Transverse colon (tissue), 4 donors: ENCODE results near the gene DICER1. TPM values are rescaled to one million over a fixed set of nuclear protein-coding genes. Genes with fewer than 3 reads are reported as not detected.

Source experiments
- DNase-seq: peaks from one replicate; pipeline ENCODE4 v3.0.0-alpha.2; 2019
- H3K27ac ChIP-seq, 4 donors: fragments of 200-600 bp; sonication (generic); 2 replicates each; pipeline ENCODE4 v1.5.1; 2016 to 2018; ENCODE audit warnings: inconsistent platforms in 4 of 4
- H3K27me3 ChIP-seq: fragments of 200-600 bp; sonication (generic); 2 replicates; pipeline ENCODE4 v1.5.1; 2017; ENCODE audit warnings: inconsistent platforms
- H3K36me3 ChIP-seq, 4 donors: fragments of 200-600 bp; sonication (generic); 2 replicates each; pipeline ENCODE4 v1.5.1; 2017 to 2019; ENCODE audit warnings: inconsistent platforms in 4 of 4
- H3K4me1 ChIP-seq, 4 donors: fragments of 200-600 bp; sonication (generic); 2 replicates each; pipeline ENCODE4 v1.5.1; 2017 to 2020; ENCODE audit warnings: inconsistent platforms in 4 of 4
- H3K4me3 ChIP-seq, 4 donors: fragments of 200-600 bp; sonication (generic); 1 replicate in 1 of 4; 2 replicates in 3 of 4; pipeline versions ENCODE4 v1.5.1 to v1.6.1; 2017 to 2019; ENCODE audit warnings: inconsistent platforms in 4 of 4
- H3K9me3 ChIP-seq, 2 donors: fragments of 200-600 bp; sonication (generic); 2 replicates each; pipeline ENCODE4 v1.5.1; 2017 to 2019; ENCODE audit warnings: inconsistent platforms in 2 of 2
- CTCF ChIP-seq, 5 experiments: fragments of 200-600 bp in 3 of 5; fragments of 450-650 bp in 2 of 5; sonication (generic) in 3 of 5; IDR thresholded peaks; 1 replicate in 2 of 5; 2 replicates in 3 of 5; pipeline ENCODE4 v1.5.1; 2016 to 2017; ENCODE audit warnings: antibody characterized with exemption in 5 of 5, inconsistent platforms in 3 of 5, mild to moderate bottlenecking in 2 of 5, moderate library complexity in 1 of 5
- EP300 ChIP-seq: sonication (generic); formaldehyde crosslinking; IDR thresholded peaks from one replicate; pipeline ENCODE4 v1.6.1; 2017; ENCODE audit warnings: antibody characterized with exemption, low read depth
- POLR2A ChIP-seq: fragments of 450-650 bp; IDR thresholded peaks from one replicate; pipeline ENCODE4 v1.6.1; 2016; ENCODE audit warnings: antibody characterized with exemption, mild to moderate bottlenecking, moderate library complexity
- POLR2AphosphoS5 ChIP-seq, 3 donors: sonication (generic); formaldehyde crosslinking; IDR thresholded peaks; one replicate each; pipeline ENCODE4 v1.6.1; 2016; ENCODE audit warnings: antibody characterized with exemption in 3 of 3
- WGBS, 2 donors: methylation state at CpG; one replicate each; pipeline ENCODE4 v1.1.5; 2018; ENCODE audit warnings: low coverage in 1 of 2; 5-methylcytosine and 5-hydroxymethylcytosine counted together
- in situ Hi-C, 4 donors: fragments of 200-750 bp; cut with MboI; loops; one replicate each; pipeline versions ENCODE4 v1.15.0 to v1.15.1; 2017; ENCODE audit warnings: low sequenced_read_pairs in 3 of 4, low pct_ligation_motif_present in 1 of 4, low pct_unique_long_range_greater_than_20kb in 1 of 4
- intact Hi-C: fragments of 100-400 bp; cut with DNase I; formaldehyde crosslinking; loops from one replicate; pipeline ENCODE4 v1.15.1; 2023; ENCODE audit warnings: low total_unique reads
- total RNA-seq, 4 donors: library from RNA; depleted of rRNA; stranded (reverse); fragments of >200 nt; gene quantifications; one replicate each; pipeline ENCODE4 v1.1.0, GENCODE V29; 2016

The DICER1 gene
- total RNA-seq, 4 donors from 2014 or later = 45.6 to 102 (median 71.4) TPM

GRCh38 chr14:95071649-95072280 is 85.6 kb downstream of the DICER1 start:
- intact Hi-C loops = no loop called here
- in situ Hi-C loops = no loop called here
- H3K4me3 ChIP-seq = no peak overlapping the region
- no peaks in the 10 kb centered on the region for H3K9me3 ChIP-seq
- TF ChIP-seq CTCF (IDR thresholded peaks at IDR 0.05) = no peak
- TF ChIP-seq POLR2AphosphoS5 (IDR thresholded peaks at IDR 0.05) = no peak
- TF ChIP-seq POLR2A = no peak
- no peak for TF ChIP-seq EP300
- WGBS, 2 donors = 55 to 79% methylated on average over 4 to 19 of the region's 19 CpGs
- DNase-seq = no peak
- no peak overlapping the region for H3K27ac ChIP-seq
- H3K27me3 ChIP-seq = no peaks in the 10 kb centered on the region
- H3K36me3 ChIP-seq = no peaks in the 10 kb centered on the region
- no peaks in the 10 kb centered on the region for H3K4me1 ChIP-seq

DNA sequence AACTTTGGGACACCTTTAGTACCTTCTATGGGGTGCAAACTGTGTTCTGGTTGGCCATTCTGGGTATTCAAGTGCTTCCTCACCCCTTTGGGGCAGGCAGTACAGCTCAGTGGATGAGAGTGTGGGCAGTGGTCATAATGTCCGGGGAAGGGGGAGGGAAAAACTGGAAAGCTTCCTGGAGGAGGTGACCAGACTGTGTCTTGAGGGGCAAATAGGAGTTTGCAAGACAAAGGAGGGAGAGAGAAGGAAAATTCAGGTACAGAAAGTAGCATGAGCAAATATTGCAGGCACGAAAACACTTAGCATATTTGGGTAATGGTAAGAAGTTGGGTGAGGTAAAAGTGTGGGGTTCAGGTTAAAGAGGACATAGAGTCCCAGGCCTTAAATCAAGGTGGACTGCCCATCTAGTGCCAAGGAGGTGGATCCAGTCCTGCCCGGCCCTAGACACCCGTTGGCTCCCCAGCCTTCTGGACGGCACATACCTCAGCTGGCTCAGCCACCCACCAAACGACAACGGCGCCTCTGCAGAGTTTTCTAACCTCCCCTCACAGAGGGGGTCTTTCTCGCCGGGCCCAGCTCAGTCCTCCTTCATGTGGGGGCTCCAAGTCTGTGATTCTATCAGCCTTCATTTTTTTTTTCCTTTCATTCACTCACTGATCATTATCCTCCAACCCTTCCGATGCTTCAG is 86.4 kb downstream of the DICER1 start:
- WGBS, 2 donors = 64 to 81% methylated on average over 3 to 11 of the region's 11 CpGs
- intact Hi-C loops = no loop called here
- no peak overlapping the region for H3K27ac ChIP-seq
- H3K27me3 ChIP-seq = no peaks in the 10 kb centered on the region
- no peaks in the 10 kb centered on the region for H3K4me1 ChIP-seq
- TF ChIP-seq POLR2AphosphoS5 (IDR thresholded peaks at IDR 0.05) (no peak), CTCF (IDR thresholded peaks at IDR 0.05) (no peak), POLR2A (no peak)
- H3K9me3 ChIP-seq = no peaks in the 10 kb centered on the region
- in situ Hi-C loops = no loop called here
- no peak overlapping the region for H3K4me3 ChIP-seq
- no peaks in the 10 kb centered on the region for H3K36me3 ChIP-seq
- no peak for DNase-seq

DNA sequence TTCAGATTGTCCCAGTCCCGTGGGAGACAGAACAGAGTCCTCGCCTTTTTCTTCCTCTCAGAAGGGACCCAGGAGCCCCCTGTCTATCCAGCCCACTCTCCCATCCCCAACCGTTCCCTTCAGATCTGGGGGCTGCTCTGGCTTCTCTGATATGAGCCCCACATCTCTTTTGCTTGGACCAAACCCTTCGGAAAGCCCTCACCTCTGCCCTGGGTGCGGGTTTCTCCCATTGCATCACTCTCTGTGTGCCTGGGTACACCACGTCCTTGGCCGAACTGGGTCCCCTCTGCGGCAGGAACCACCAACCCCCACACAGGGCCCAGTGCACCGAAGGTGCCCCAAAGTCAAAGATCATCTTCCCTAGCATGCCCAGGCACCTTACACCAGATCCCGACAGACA is 87.8 kb downstream of the DICER1 start:
- H3K27ac ChIP-seq = no peak overlapping the region
- TF ChIP-seq CTCF (IDR thresholded peaks at IDR 0.05) (no peak), EP300 (no peak), POLR2AphosphoS5 (IDR thresholded peaks at IDR 0.05) (no peak), POLR2A (no peak)
- H3K9me3 ChIP-seq = no peaks in the 10 kb centered on the region
- no peaks in the 10 kb centered on the region for H3K27me3 ChIP-seq
- 87 to 89% methylated on average over 3 to 10 of the region's 10 CpGs for WGBS, 2 donors
- H3K4me3 ChIP-seq = no peak overlapping the region
- no peaks in the 10 kb centered on the region for H3K4me1 ChIP-seq
- intact Hi-C loops = no loop called here
- in situ Hi-C loops = no loop called here
- no peaks in the 10 kb centered on the region for H3K36me3 ChIP-seq
- DNase-seq = no peak

GRCh38 chr14:95069018-95069417 is 88.3 kb downstream of the DICER1 start:
- H3K27ac ChIP-seq = no peak overlapping the region
- H3K9me3 ChIP-seq = no peaks in the 10 kb centered on the region
- H3K36me3 ChIP-seq = no peaks in the 10 kb centered on the region
- DNase-seq = no peak
- TF ChIP-seq POLR2AphosphoS5 (IDR thresholded peaks at IDR 0.05) (no peak), CTCF (IDR thresholded peaks at IDR 0.05) (no peak), EP300 (no peak), POLR2A (no peak)
- 65 to 70% methylated on average over 4 to 7 of the region's 7 CpGs for WGBS, 2 donors
- in situ Hi-C loops = no loop called here
- intact Hi-C loops = no loop called here
- no peaks in the 10 kb centered on the region for H3K27me3 ChIP-seq
- no peak overlapping the region for H3K4me3 ChIP-seq
- H3K4me1 ChIP-seq = no peaks in the 10 kb centered on the region
